NCI-H1048 (cell line): ENCODE measurements around the gene ADRA2C.
"Not testable (repeated sequence)": the region's sequence is repeated elsewhere in the genome, so short reads cannot be mapped to it uniquely, and the experiment has no call there.

Source experiments
- DNase-seq: peaks from one replicate; lab custom pipeline; 2025; lab: John Stamatoyannopoulos, UW

The ADRA2C gene

GRCh38 chr4:3813151-3814052, 47.2 kb downstream of the ADRA2C start:
- DNase-seq, result no peak

GRCh38 chr4:3814053-3814570, 47.9 kb downstream of the ADRA2C start:
- DNase-seq, result no peak

- not testable (repeated sequence) for DNase-seq
Observed at GRCh38 chr4:3814838-3815237, 48.7 kb downstream of the ADRA2C start.

- DNase-seq, result no peak
Observed at GRCh38 chr4:3816256-3816825, 50.2 kb downstream of the ADRA2C start.

GRCh38 chr4:3816983-3817960, 51.1 kb downstream of the ADRA2C start:
- no peak for DNase-seq
